GM12873 (cell line): ENCODE results near the gene ENTPD5.

Source experiments
- CTCF ChIP-seq: IDR thresholded peaks from 2 replicates; pipeline ENCODE4 v1.5.1; 2012; ENCODE audit warnings: low read depth, mild to moderate bottlenecking, moderate library complexity, low read length, control low read depth; ENCODE audit not compliant: insufficient read depth; ENCODE audit errors: missing control alignments

Gene ENTPD5

GRCh38 chr14:74019408-74020137 lies 485 bp upstream of the ENTPD5 start:
- TF ChIP-seq CTCF = no peak

GRCh38 chr14:74018174-74018585 lies 908 bp downstream of the ENTPD5 start:
- no peak for TF ChIP-seq CTCF

GRCh38 chr14:74015963-74016362 lies 3.1 kb downstream of the ENTPD5 start:
- no peak for TF ChIP-seq CTCF

- no peak for TF ChIP-seq CTCF
Observed at GRCh38 chr14:74015176-74015575, 3.9 kb downstream of the ENTPD5 start.

GRCh38 chr14:74014299-74014698 lies 4.8 kb downstream of the ENTPD5 start:
- no peak for TF ChIP-seq CTCF

- TF ChIP-seq CTCF = no peak
Observed at GRCh38 chr14:74008843-74009499, 10.1 kb downstream of the ENTPD5 start.

- TF ChIP-seq CTCF = no peak
Observed at GRCh38 chr14:73998726-73999125, 20.4 kb downstream of the ENTPD5 start.
